Muscle of leg (tissue), 11 donors: ENCODE results near the gene DNAJC5G. TPM values are rescaled to one million over a fixed set of nuclear protein-coding genes. Genes with fewer than 3 reads are reported as not detected.
A peak's percentile ranks its signal among the peaks of the same experiment; 100 is the strongest.

Source experiments
- DNase-seq: peaks from one replicate; pipeline ENCODE4 v3.0.0; 2013
- H3K27ac ChIP-seq: one replicate; pipeline ENCODE4 v1.5.1; 2013; ENCODE audit warnings: mild to moderate bottlenecking, low read length, control low read depth
- H3K27me3 ChIP-seq: one replicate; pipeline ENCODE4 v1.6.1; 2013; ENCODE audit warnings: low read length; ENCODE audit not compliant: control insufficient read depth, insufficient read depth
- H3K36me3 ChIP-seq: one replicate; pipeline ENCODE4 v1.6.1; 2013; ENCODE audit warnings: low read length; ENCODE audit not compliant: control insufficient read depth, insufficient read depth
- H3K4me1 ChIP-seq: one replicate; pipeline ENCODE4 v1.6.1; 2013; ENCODE audit warnings: low read length; ENCODE audit not compliant: control insufficient read depth, insufficient read depth
- H3K4me3 ChIP-seq: one replicate; pipeline ENCODE4 v1.5.1; 2013; ENCODE audit warnings: low read length, control low read depth
- H3K9me3 ChIP-seq: replicated peaks from 2 replicates; pipeline ENCODE4 v1.6.1; 2013; ENCODE audit warnings: low read depth, low read length; ENCODE audit not compliant: control insufficient read depth
- WGBS: methylation state at CpG from one replicate; pipeline ENCODE4 v1.1.5; 2013; ENCODE audit warnings: missing lambda C conversion rate; ENCODE audit not compliant: insufficient coverage; 5-methylcytosine and 5-hydroxymethylcytosine counted together
- polyA plus RNA-seq, 8 donors: library from polyadenylated mRNA; unstranded; fragments of 120-200 nt; gene quantifications; one replicate each; pipeline versions ENCODE4 v1.2.1 to v1.2.3, GENCODE V29; 2013; ENCODE audit warnings: inconsistent platforms in 1 of 8, low replicate concordance in 1 of 8; ENCODE audit not compliant: insufficient read length in 8 of 8, insufficient read depth in 1 of 8
- total RNA-seq: library from RNA; stranded (reverse); fragments of 120-200 nt; gene quantifications from one replicate; pipeline ENCODE4 v1.2.4, GENCODE V29; 2013

The DNAJC5G gene
- total and polyA plus RNA-seq, 9 donors: 0.19 to 0.23 (median 0.19) TPM; not detected in 6

DNA sequence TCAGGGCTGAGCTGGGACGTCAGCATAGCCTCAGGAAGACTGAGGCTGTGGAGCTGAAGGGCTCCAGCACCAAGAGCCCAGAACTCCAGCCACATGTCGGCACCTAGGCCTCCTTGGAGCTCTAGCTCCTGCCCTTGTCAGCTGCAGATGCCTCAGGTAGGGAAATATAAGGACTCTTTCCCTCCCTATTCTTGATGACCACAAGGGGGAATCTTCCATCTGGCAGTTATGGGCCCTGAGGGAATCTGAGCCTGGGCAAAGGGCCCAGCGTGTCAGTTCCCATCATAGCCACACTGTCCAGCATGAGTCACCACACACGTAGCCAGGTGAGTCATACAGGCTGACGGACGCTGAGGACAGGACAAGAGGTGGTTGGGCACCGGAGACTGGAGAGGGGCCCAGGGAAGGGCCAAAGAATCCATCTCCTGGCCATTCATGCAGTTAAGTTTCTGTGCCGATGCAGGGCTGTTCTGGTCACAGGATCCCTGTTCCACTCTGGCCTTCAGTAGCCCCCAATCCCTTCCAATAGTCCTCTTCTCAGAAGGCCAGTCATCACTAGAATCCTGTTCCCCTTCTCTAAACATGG, 45.8 kb downstream of the DNAJC5G start:
- Histone ChIP-seq H3K4me1 (peaks cover 18% of the 10 kb centered on the region), H3K27me3 (no peaks in the 10 kb centered on the region), H3K27ac (no peak overlapping the region), H3K36me3 (peaks cover 12% of the 10 kb centered on the region), H3K4me3 (no peak overlapping the region), H3K9me3 (no peaks in the 10 kb centered on the region)
- peak; percentile 42 for DNase-seq
- WGBS: 41% methylated on average over 7 of the region's 8 CpGs

DNA sequence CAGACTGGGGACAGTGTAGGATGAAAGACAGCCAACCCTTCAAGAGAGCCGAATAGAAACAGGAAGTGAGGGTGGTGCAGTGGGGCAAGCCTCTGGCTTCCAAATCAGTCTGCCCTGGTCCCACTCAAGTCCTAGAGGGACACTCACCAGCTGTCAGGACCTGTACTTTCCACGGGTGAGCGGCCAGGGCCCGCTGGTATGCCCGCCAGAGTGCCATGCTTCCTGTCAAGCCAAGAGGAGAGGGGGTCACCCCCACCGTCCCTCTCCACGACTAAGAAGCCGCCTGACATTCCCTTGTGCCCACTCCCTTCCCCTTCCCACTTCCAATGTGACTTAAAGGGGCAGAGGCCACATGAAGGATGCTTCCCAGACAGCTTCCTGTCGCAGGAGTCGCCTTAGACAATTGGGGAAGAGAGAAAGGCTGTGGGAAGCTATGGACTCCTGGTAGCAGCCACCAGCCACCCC, 47.1 kb downstream of the DNAJC5G start:
- Histone ChIP-seq H3K4me1 (peaks cover 18% of the 10 kb centered on the region), H3K4me3 (peak overlapping the region; percentile 95), H3K27me3 (no peaks in the 10 kb centered on the region), H3K36me3 (peaks cover 17% of the 10 kb centered on the region), H3K27ac (peak overlapping the region; percentile 99), H3K9me3 (no peaks in the 10 kb centered on the region)
- no peak for DNase-seq
- WGBS: 0% methylated on average over 4 of the region's 10 CpGs

DNA sequence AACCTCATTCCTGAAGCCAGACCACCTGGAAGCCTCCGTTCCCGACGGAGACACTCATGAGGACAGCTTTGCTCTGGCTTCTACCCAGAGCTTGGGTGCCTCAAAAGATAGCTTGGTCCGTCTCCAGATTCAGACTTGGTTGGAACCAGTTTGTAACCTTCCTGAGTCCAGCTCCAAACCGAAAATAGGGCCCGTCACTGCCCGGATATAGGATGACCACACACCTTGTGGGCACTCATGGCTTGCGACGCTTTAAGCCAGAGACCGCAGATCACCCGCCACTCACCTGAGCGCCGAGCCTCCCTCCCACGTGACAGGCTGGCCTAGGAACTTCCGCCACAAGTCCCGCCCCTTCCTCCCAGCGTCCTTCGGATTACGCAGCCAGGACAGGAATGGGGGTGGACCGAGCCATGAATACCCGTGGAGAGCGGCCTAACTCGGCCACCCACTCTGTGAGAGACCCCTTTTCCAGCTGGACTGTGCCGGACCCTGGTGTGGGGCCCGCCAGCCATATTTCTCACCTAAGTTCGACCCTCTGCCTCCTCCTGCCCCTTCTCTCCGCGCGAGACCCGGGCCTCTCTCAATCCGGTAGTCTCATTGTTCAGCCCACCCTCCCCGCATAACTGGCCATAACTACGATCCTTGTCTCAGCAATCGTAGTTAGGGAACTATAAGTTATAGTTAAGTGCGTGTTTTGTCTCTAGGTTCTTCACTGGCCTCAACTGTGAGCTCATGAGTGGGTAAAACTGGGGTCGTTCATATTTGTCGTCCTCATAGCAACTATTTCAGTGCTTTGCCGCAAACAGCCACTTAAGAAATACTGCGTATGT, 47.7 kb downstream of the DNAJC5G start, which contains the start of gene MPV17:
MPV17 (minus strand) TSS at position 332 of the 830 bp plus-strand sequence. CDS start 580 bp downstream, outside the sequence.
- WGBS: 2% methylated on average over 32 of the region's 39 CpGs

DNA sequence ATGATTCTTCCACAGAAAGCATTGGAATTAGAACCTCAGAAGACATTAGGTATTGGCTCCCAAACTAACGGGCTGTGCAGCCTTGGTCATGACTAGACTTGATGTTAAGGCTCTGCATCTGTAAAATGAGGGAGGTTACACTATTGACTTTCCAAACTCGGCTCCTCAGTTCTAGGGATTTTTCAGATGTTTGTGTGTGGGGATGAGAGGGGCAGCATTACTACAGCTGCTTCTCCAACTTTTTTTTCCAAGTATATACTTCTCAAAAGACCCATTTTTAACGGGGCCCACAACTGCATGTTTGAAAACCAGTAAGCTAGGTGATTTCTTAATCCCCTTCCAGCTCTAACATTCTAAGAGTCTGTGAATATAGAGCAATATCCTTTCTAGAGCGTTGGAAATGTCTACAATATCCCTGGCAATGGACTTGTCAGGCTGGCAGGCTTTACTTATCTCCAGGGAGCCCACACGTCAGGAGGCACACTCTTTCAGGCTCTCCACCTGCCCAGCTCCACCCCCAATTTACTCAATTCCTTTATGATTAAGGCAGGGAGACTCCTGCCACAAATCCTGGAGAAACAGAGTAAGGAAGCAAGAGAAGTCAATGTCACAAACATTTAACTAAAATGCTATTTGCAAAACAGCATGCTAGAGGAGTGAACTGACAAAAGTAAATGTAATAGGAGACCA, 48.5 kb downstream of the DNAJC5G start:
- peak overlapping the region; percentile 99 for H3K27ac ChIP-seq
- peak overlapping the region; percentile 95 for H3K4me3 ChIP-seq
- H3K36me3 ChIP-seq: peaks cover 31% of the 10 kb centered on the region
- no peak for DNase-seq
- 14% methylated on average over 2 of the region's 5 CpGs for WGBS
- peaks cover 18% of the 10 kb centered on the region for H3K4me1 ChIP-seq
- H3K9me3 ChIP-seq: no peaks in the 10 kb centered on the region
- H3K27me3 ChIP-seq: no peaks in the 10 kb centered on the region

More for the DNA sequence above, 47.7 kb downstream of the DNAJC5G start, which contains the start of gene MPV17:
- peak; percentile 97 for DNase-seq
- H3K4me3 ChIP-seq: peak within 1 kb of the TSS; percentile 95
- H3K36me3 ChIP-seq: peaks cover 23% of the 10 kb centered on the region
- H3K27me3 ChIP-seq: no peaks in the 10 kb centered on the region
- no peaks in the 10 kb centered on the region for H3K9me3 ChIP-seq
- peak within 1 kb of the TSS; percentile 99 for H3K27ac ChIP-seq
- peaks cover 18% of the 10 kb centered on the region for H3K4me1 ChIP-seq

DNA sequence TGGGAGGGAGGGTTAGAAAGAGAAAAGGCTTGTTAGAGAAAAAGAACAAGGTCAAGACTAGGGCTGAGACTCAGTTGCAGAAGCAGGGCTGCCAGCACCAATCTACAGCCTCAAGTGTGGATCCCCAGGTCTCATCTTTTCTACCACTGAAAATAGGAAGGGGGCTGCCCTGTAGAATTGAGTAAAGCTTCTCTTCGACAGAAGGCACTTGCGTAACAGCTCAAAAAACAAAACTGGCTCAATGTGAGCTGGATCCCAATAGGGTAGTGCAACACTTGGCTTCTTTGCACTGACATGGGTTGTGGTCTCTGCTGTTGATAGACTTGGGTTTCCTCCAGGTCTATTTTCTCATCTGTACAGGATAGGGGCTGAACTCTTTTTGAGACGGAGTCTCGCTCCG, 49.5 kb downstream of the DNAJC5G start:
- no peak overlapping the region for H3K4me3 ChIP-seq
- peaks cover 37% of the 10 kb centered on the region for H3K36me3 ChIP-seq
- no peak for DNase-seq
- WGBS: 83% methylated on average over 2 of the region's 5 CpGs
- no peaks in the 10 kb centered on the region for H3K9me3 ChIP-seq
- no peaks in the 10 kb centered on the region for H3K27me3 ChIP-seq
- H3K27ac ChIP-seq: no peak overlapping the region
- H3K4me1 ChIP-seq: peaks cover 18% of the 10 kb centered on the region

Other genes starting within 250 kb of the DNAJC5G start
- 31.3 TPM for gene TMEM214, start 242.5 kb upstream of the DNAJC5G start, total RNA-seq
- 10 to 100 TPM; 60.9 to 78.4 (median 69.2) TPM for gene TMEM214, start 242.5 kb upstream of the DNAJC5G start, polyA plus RNA-seq
- 12.4 TPM for gene AGBL5, start 223.8 kb upstream of the DNAJC5G start, total RNA-seq
- 10 to 100 TPM; 16.8 to 22.6 (median 20.5) TPM for gene AGBL5, start 223.8 kb upstream of the DNAJC5G start, polyA plus RNA-seq
- gene OST4, start 203.8 kb upstream of the DNAJC5G start, total RNA-seq: 376 TPM
- 100 to 1,000 TPM; 216 to 304 (median 252) TPM for gene OST4, start 203.8 kb upstream of the DNAJC5G start, polyA plus RNA-seq
- gene EMILIN1, start 196.8 kb upstream of the DNAJC5G start, total RNA-seq: 76.9 TPM
- 100 to 1,000 TPM in 6 of 8 donors, 10 to 100 TPM in 2; 66.4 to 146 (median 113) TPM for gene EMILIN1, start 196.8 kb upstream of the DNAJC5G start, polyA plus RNA-seq
- gene KHK, start 188.7 kb upstream of the DNAJC5G start, total RNA-seq: 1.5 TPM
- 10 to 100 TPM in 1 of 8 donors, 1 to 10 TPM in 7; 1.8 to 11.4 (median 2.3) TPM for gene KHK, start 188.7 kb upstream of the DNAJC5G start, polyA plus RNA-seq
- 6.7 TPM for gene CGREF1, start 156.3 kb upstream of the DNAJC5G start, total RNA-seq
- 1 to 10 TPM in 7 of 8 donors, under 1 TPM in 1; 0.76 to 6.2 (median 1.9) TPM for gene CGREF1, start 156.3 kb upstream of the DNAJC5G start, polyA plus RNA-seq
- 0.09 TPM for gene ABHD1, start 151.6 kb upstream of the DNAJC5G start, total RNA-seq
- under 1 TPM; 0.04 to 0.45 (median 0.25) TPM for gene ABHD1, start 151.6 kb upstream of the DNAJC5G start, polyA plus RNA-seq
- gene PREB, start 140.8 kb upstream of the DNAJC5G start, total RNA-seq: 26.9 TPM
- gene PREB, start 140.8 kb upstream of the DNAJC5G start, polyA plus RNA-seq: 10 to 100 TPM; 30.6 to 38.9 (median 36.2) TPM
- not detected for gene PRR30, start 136.0 kb upstream of the DNAJC5G start, total RNA-seq
- not detected for gene PRR30, start 136.0 kb upstream of the DNAJC5G start, polyA plus RNA-seq
- 0.35 TPM for gene TCF23, start 126.4 kb upstream of the DNAJC5G start, total RNA-seq
- under 1 TPM; 0.09 to 0.39 (median 0.29) TPM for gene TCF23, start 126.4 kb upstream of the DNAJC5G start, polyA plus RNA-seq
- gene ATRAID, start 63.4 kb upstream of the DNAJC5G start, total RNA-seq: 121 TPM
- 100 to 1,000 TPM in 1 of 8 donors, 10 to 100 TPM in 7; 84.5 to 114 (median 93.0) TPM for gene ATRAID, start 63.4 kb upstream of the DNAJC5G start, polyA plus RNA-seq
- 11.4 TPM for gene SLC5A6, start 63.2 kb upstream of the DNAJC5G start, total RNA-seq
- gene SLC5A6, start 63.2 kb upstream of the DNAJC5G start, polyA plus RNA-seq: 10 to 100 TPM; 16.8 to 25.5 (median 19.8) TPM
- gene CAD, start 58.1 kb upstream of the DNAJC5G start, total RNA-seq: 16.9 TPM
- gene CAD, start 58.1 kb upstream of the DNAJC5G start, polyA plus RNA-seq: 10 to 100 TPM; 25.9 to 40.7 (median 33.1) TPM
- 0.18 TPM for gene SLC30A3, start 12.4 kb upstream of the DNAJC5G start, total RNA-seq
- gene SLC30A3, start 12.4 kb upstream of the DNAJC5G start, polyA plus RNA-seq: under 1 TPM; 0.22 to 0.99 (median 0.69) TPM
- gene TRIM54, start 7.0 kb downstream of the DNAJC5G start, total RNA-seq: 56.0 TPM
- gene TRIM54, start 7.0 kb downstream of the DNAJC5G start, polyA plus RNA-seq: 100 to 1,000 TPM in 2 of 8 donors, 10 to 100 TPM in 6; 45.5 to 106 (median 78.4) TPM
- 1.1 TPM for gene UCN, start 33.0 kb downstream of the DNAJC5G start, total RNA-seq
- gene UCN, start 33.0 kb downstream of the DNAJC5G start, polyA plus RNA-seq: 1 to 10 TPM in 6 of 8 donors, under 1 TPM in 2; 0.76 to 2.4 (median 1.4) TPM
- gene MPV17, start 47.7 kb downstream of the DNAJC5G start, total RNA-seq: 45.7 TPM
- gene MPV17, start 47.7 kb downstream of the DNAJC5G start, polyA plus RNA-seq: 10 to 100 TPM; 39.0 to 58.3 (median 46.7) TPM
- gene GTF3C2, start 81.3 kb downstream of the DNAJC5G start, total RNA-seq: 22.3 TPM
- 10 to 100 TPM; 28.7 to 38.7 (median 31.6) TPM for gene GTF3C2, start 81.3 kb downstream of the DNAJC5G start, polyA plus RNA-seq
- gene EIF2B4, start 94.9 kb downstream of the DNAJC5G start, total RNA-seq: 22.5 TPM
- 10 to 100 TPM; 28.4 to 37.7 (median 32.9) TPM for gene EIF2B4, start 94.9 kb downstream of the DNAJC5G start, polyA plus RNA-seq
- 71.2 TPM for gene SNX17, start 95.2 kb downstream of the DNAJC5G start, total RNA-seq
- 10 to 100 TPM; 71.6 to 87.1 (median 80.7) TPM for gene SNX17, start 95.2 kb downstream of the DNAJC5G start, polyA plus RNA-seq
- 7.3 TPM for gene ZNF513, start 105.3 kb downstream of the DNAJC5G start, total RNA-seq
- 10 to 100 TPM; 11.5 to 19.0 (median 14.0) TPM for gene ZNF513, start 105.3 kb downstream of the DNAJC5G start, polyA plus RNA-seq
- gene PPM1G, start 134.2 kb downstream of the DNAJC5G start, total RNA-seq: 39.0 TPM
- 10 to 100 TPM; 54.9 to 70.1 (median 60.7) TPM for gene PPM1G, start 134.2 kb downstream of the DNAJC5G start, polyA plus RNA-seq
- gene NRBP1, start 153.2 kb downstream of the DNAJC5G start, total RNA-seq: 65.9 TPM
- 100 to 1,000 TPM; 109 to 135 (median 116) TPM for gene NRBP1, start 153.2 kb downstream of the DNAJC5G start, polyA plus RNA-seq
- gene KRTCAP3, start 166.9 kb downstream of the DNAJC5G start, total RNA-seq: 0.53 TPM
- gene KRTCAP3, start 166.9 kb downstream of the DNAJC5G start, polyA plus RNA-seq: 1 to 10 TPM in 7 of 8 donors, under 1 TPM in 1; 1.00 to 4.3 (median 2.4) TPM
- gene IFT172, start 214.3 kb downstream of the DNAJC5G start, total RNA-seq: 17.8 TPM
- 10 to 100 TPM; 14.4 to 29.3 (median 21.1) TPM for gene IFT172, start 214.3 kb downstream of the DNAJC5G start, polyA plus RNA-seq
- 11.0 TPM for gene FNDC4, start 219.8 kb downstream of the DNAJC5G start, total RNA-seq
- 10 to 100 TPM in 3 of 8 donors, 1 to 10 TPM in 5; 8.0 to 13.4 (median 9.5) TPM for gene FNDC4, start 219.8 kb downstream of the DNAJC5G start, polyA plus RNA-seq
- gene GCKR, start 221.4 kb downstream of the DNAJC5G start, total RNA-seq: not detected
- gene GCKR, start 221.4 kb downstream of the DNAJC5G start, polyA plus RNA-seq: under 1 TPM in 7 of 8 donors, not detected in 1; 0.06 to 0.31 (median 0.15) TPM